ENCODE results near the gene SLC12A4.

GRCh38 chr16:67953641-67954375, 14.6 kb downstream of the SLC12A4 start:
- no peak for TF ChIP-seq CTCF (IDR thresholded peaks at IDR 0.05 in 8 of 11, conservative IDR thresholded peaks at IDR 0.05 in 3 of 11)
- TF ChIP-seq POLR2A (IDR thresholded peaks at IDR 0.05), result no peak
- no peak for TF ChIP-seq POLR2AphosphoS5 (IDR thresholded peaks at IDR 0.05)

Data from spleen (tissue), 7 donors.